Frontal cortex (tissue), 4 donors: ENCODE data around the gene CRADD. TPM values are rescaled to one million over a fixed set of nuclear protein-coding genes. Genes with fewer than 3 reads are reported as not detected.
"Not testable (repeated sequence)": the region's sequence is repeated elsewhere in the genome, so short reads cannot be mapped to it uniquely, and the experiment has no call there.

ENCODE experiments used
- DNase-seq, 2 donors: peaks; one replicate each; pipeline ENCODE4 v3.0.0; 2012; ENCODE audit warnings: low spot score in 2 of 2
- FAIRE-seq: peaks from 2 replicates; lab custom pipeline; 2012; peaks lifted over from hg19 to GRCh38; lab: Jason Lieb, UNC
- total RNA-seq: library from RNA; depleted of rRNA; stranded (reverse); fragments of >200 nt; gene quantifications from one replicate; pipeline ENCODE4 v1.2.3, GENCODE V29; 2014
- donor health status: control.
- donor health status: control.
- donor health status: control.

Gene CRADD
- total RNA-seq, result 9.8 TPM

DNA sequence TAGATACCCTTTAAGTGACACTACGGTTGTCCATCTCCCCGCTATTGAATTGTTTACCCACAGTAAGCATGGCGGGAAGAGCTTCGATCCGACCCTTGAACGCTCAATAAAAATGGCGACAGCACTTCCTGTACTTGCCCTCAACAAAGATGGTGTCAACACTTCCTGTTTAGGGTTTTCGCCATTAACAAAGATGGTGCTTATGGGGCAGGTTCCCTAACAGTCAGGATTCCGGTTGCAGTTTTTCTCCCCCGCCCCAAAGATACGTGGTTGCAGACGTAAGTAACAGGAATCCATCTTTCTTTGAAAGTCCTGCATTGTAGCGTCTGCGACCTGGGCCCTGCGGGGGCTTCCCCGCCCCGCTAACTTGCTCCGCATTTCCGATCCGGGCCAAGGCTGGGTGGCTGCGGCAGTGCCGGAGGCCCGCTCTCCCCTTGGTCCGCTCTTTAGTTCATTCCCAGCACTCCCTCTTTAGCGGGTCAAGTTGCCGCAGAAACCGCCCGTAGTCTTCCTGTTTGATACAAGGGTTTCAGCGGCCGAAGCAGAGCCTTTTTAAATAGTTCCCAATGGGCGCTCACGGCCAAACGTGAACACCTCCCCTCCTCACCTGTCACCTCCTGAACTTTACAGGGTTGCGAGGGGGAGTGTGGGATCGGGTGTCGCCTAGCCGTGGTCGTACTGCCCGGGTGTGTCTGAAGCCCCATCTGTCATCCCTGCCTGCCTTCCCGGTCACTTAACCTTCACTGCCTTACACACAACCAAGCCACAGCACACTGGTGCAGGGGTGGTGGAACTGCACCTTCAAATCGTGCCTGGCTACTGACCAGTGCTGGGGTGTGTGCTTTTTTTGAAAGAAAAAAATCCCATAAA lies at the start of gene CRADD:
CRADD (plus strand) TSS at position 181 of the 870 bp plus-strand sequence.
- peak; percentile 53 to 69 for DNase-seq
- peak; percentile 37 for FAIRE-seq

DNA sequence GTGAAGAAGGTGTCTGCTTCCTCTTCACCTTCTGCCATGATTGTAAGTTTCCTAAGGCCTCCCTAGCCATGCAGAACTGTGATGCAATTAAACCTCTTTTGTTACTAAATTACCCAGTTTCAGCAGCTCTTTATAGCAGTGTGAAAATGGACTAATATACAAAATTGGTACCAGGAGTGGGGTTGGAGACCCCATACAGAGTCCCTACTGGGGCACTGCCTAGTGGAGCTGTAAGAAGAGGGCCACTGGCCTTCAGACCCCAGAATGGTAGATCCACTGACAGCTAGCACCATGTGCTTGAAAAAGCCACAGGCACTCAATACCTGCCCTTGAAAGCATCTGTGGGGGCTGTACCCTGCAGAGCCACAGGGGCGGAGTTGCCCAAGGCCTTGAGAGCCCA lies 44.8 kb upstream of the CRADD start:
- DNase-seq, result no peak
- FAIRE-seq, result no peak

DNA sequence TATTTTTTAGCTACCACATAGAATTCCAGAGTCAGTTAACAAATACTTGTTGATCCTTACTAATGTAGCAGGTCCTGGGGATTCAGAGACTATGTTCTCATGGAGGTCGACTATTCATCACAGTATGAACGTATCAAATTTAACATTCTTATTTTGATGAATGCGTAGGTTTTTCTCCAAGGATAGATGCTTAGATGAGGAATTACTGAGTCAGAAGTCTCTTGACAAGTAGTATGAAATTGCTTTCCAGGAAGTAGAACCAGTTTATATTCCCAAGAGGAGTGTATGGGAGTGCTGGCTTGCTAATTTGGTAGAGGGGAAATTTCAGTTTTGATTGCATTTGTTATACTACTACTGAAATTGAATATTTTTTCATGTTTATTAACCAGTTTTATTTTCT lies 42.8 kb upstream of the CRADD start:
- DNase-seq, result no peak
- FAIRE-seq, result no peak

DNA sequence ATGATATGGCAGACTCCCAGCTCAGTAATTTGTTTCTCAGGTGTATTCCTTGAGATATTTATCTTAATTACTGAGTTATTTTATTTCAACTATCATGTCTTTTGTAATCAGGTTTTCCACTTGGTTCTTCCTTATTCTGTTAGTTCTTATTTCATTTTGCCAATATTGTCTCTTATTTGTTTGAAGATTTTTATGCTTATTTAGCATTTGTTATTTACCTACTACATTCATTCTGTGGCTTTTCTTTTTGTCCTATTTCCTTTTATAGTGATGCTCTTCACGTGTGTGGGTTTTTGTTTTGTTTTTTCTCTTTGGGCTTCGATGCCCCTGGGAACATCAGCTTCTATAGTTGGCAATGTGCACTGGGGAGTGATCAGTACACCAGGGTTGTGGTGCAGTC lies 40.5 kb upstream of the CRADD start:
- no peak for DNase-seq
- no peak for FAIRE-seq

DNA sequence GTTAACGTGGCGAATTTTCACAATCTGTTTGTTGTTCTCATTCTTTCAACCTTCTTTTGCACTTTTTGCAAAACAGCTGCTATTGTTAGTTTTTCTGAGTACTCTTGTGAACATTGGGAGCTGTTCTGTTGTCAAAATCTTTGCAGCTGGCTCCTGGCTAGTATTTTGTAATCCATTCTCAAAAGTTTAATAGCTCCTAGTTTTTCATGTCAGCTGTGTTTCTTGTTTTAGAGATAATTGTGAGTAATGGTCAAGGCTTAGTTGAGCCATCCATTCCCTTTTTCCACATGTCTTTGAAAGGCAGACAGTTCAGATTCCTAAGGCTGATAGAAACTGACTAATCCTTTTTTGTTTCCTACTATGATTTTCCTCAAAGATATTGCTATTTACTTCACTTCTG lies 39.1 kb upstream of the CRADD start:
- FAIRE-seq (no peak), DNase-seq (no peak)

DNA sequence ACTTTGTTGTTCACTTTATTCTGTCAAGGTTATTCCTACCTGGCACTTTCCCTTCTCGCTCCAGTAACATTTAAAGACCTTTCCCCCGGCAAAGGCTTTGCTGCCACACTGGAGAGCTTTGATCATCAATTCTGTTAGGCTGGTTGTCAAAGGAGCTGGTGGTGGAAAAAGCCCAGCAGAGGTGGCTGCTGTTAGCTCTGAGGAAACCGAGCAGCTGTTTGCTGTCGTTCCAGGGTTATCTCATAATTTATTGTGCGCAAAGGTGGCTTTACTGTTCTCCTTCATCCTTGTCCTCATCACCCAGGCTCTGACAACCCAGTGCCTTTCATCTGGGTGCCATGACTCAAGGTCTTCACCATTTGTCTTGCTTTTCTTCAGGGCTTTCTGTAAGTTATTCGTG lies 38.2 kb upstream of the CRADD start:
- no peak for FAIRE-seq
- no peak for DNase-seq

DNA sequence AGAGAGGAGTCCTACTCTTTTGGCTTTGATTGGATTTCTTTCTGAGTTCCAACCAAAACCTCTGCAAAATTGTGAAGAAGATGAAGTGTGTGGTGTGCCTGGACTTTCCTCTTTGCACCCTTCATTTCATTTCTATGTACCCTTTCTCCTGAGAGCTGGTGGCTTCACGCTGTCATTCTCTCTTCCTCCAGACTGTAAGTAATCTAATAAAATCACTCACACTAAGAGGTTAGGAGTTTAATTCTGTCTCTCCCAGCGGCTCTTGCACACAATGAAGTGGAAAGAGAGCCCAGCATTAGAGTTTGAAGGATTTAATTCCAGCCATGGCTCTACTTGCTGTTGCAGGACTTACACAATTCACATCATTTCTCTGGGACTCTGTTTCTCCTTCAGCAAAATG lies 37.8 kb upstream of the CRADD start:
- FAIRE-seq, result no peak
- no peak for DNase-seq

DNA sequence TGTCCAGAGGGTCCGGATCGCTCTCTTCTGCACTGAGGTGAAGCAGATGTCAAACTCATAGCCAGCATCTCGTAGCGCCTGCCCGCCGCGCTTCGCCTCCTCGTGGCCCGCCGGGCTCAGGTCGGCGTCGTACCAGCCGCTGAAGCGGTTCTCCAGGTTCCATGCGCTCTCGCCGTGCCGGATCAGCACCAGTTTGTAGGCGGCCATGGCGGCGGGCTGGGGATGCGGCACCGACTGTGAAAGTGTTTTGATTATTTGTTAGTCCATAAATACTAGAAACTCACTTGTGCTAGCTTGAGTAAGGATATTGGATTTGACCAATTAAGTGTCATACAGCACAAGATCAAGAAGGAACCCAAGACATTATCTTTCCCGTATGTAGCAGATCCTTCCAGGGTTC lies 35.8 kb upstream of the CRADD start:
- FAIRE-seq, result not testable (repeated sequence)

DNA sequence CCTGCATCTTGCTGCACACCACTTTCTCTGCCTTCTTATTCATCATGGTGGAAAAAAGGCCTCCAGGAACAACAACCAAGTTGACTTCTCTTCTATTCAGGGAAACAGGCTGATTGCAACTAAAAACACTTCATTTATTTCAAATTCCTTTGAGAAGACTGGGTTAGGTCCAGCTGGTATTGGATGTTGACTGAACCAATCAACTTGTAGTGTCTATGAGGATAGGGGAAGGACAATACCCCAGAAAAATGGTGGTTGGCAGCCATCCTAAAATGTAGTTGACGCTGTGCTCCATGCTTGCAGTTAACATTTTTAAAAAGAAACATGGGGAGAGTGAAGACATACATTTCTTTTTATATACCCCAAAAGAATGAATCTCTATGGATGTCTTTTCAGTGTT lies 34.4 kb upstream of the CRADD start:
- no peak for DNase-seq
- FAIRE-seq, result no peak

More for the DNA sequence above, 35.8 kb upstream of the CRADD start:
- not testable (repeated sequence) for DNase-seq

DNA sequence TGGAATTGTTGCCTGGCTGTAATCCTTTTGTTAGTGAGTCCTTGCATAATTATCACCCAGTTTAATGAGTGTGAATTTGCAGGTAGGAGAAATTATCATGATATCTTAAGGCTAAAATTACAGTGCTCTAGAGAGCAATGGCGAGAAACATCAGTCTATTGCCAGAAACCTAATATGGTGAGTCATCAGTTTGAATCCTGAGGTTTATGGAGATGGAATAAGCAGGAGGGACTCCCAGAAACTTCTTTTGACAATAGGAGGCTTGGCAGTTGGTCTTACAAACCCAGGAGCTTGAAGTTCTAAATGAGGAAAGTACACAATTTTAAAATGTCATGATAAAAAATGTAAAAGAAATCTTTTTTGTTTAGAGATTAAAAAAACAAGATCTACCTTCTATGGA lies 31.5 kb upstream of the CRADD start:
- DNase-seq (no peak), FAIRE-seq (no peak)

DNA sequence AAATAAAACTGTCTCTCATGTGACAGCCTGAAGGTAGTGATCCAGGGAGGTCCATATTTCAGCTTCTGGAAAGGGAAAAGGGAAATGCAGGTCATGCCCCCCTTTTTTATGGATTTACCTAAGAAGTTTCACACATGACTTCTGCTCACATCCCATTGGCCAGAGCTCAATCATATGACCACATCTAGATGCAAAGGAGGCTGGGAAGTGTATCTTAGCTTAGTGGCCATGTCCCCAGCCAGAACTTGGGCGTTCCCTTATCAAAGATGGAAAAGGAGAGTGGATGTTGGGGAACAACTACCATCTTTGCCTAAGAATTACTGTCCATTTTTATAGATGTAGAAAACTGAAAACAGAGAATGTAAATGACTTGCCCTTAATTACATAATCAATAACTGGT lies 26.5 kb upstream of the CRADD start:
- FAIRE-seq (no peak), DNase-seq (no peak)

DNA sequence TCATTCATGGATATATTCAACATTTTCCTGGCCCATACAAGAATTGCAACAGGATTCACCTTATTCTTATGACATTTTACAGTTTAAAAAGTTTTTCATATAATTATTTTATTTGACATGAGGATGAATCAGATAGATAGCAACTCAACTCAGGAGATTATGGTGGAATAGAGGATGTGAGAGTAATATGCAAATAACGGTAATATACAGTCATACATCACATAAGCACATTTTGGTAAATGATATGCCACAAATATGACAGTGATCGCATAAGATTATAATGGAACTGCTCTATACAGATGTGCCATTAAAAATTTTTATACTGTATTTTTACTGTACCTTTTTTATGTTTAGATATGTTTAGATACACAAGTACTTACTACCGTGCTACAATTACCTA lies 24.1 kb upstream of the CRADD start:
- no peak for FAIRE-seq
- DNase-seq, result no peak

DNA sequence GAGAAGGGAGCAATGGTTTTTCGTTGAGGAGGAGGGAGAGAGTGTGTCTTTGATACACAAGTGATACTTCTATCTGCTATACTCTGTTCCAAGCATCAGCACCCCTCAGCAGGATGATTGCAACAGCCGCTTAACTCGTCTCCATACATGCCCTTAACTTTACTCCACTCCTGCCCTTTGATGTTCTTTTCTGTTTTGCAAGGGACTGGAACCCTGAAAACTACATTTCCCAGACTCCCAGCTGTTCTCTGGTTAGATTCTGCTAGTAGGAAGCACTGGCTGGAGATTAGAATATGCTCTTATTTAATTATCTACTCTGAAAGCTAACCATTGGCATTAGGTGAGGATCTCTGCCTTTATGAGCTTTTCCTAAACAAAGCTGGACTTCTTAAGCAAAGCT lies 23.5 kb upstream of the CRADD start:
- no peak for FAIRE-seq
- DNase-seq, result no peak

DNA sequence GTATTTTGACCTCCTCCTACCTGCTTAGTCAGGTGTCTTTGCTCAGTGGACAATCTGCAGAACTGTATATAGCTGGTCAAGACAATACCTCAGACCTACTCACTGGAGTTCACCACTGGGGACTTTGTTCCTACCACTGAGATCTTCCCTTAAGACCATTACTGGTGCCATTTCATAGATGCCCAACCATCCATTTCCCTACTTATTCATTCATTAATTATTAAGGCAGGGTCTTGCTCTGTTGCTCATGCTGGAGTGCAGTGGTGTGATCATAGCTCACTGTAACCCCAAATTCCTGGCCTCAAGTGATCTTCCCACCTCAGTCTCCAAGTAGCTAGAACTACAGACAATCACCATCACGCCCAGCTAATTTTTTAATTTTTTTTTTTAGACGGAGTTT lies 22.8 kb upstream of the CRADD start:
- no peak for FAIRE-seq

DNA sequence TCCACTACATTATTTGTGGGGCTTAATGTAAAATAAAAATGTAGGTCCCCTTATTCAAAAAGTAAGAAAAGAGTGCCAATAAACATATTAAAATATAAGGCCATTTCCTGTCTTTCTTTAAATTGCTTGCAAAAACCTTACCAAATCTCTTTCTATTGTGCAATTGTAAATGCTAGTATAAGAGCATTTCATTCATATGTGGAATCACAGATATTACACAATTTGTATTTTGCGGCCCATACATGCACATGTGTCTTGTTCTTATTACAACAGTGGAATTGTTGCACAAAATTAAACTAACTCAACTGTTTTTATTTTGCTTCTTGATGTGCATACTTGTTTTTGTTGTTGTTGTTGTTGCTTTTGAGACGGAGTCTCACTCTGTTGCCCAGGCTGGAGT lies 20.1 kb upstream of the CRADD start:
- FAIRE-seq, result no peak
- no peak for DNase-seq

More for the DNA sequence above, 22.8 kb upstream of the CRADD start:
- no peak for DNase-seq

DNA sequence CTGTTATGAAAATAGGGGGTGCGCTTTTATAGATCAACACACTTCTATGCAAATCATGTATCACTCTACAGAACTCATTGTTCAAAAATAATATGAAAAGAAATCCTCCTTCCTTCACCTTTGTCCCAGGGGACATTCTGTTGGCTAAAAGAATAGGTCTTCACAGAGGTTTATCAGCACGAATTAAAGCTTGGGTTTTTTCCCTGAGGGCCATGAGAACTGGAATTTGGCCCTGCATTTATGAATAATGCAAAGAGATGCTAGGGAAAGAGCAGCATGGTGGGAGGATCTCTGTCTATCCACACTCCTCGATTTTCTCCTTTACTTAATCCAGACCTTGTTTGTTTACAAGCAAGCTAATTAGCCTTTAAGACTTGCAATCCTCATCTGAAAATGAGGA lies 16.2 kb upstream of the CRADD start:
- no peak for FAIRE-seq
- DNase-seq, result no peak

DNA sequence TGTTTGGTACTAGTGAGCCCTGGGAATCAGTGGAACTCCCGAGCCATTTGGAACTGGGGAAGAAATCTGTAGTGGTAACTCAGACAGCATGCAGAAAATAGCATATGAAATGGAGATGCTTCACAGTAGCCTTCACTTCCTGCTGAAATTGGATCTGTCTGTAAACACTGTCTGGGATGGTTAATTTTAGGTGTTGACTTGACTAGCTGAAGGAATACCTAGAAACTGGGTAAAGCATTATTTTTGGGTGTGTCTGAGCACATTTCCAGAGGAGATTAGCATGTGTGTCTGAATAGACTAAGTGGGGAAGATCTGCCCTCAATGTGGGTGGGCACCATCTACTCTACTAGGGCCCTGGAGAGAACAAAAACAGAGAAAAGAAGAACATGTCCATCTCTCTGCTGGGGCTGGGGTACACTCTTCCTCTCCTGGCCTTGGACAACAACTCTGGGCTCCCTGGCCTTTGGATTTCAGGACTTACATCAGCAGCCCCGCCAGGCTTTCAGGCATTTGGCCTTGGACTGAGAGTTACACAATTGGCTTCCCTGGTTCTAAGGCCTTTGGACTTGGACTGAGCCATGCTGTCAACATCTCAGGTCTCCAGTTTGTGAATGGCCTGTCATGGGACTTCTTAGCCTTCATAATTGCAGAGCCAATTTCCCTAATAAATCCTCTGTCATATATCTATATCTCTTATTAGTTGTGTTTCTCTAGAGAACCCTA lies 14.0 kb upstream of the CRADD start:
- FAIRE-seq (no peak), DNase-seq (no peak)

DNA sequence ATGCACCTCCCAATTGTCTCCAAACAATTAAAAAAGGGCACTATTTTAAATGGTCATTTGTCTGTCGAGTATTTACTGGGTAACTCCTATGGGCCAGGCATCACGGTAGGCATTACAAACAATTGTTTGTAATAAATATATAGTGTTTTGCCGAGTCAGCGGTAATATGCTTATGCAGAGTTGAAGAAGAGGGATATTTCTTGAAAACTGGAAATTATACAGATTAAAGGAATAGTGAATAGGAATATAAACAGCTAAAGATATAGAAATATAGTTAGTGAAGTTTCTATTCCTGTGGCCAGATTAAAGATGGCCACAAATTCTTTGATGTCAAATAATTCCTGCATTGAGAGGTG lies 13.5 kb upstream of the CRADD start:
- FAIRE-seq, result no peak
- no peak for DNase-seq

DNA sequence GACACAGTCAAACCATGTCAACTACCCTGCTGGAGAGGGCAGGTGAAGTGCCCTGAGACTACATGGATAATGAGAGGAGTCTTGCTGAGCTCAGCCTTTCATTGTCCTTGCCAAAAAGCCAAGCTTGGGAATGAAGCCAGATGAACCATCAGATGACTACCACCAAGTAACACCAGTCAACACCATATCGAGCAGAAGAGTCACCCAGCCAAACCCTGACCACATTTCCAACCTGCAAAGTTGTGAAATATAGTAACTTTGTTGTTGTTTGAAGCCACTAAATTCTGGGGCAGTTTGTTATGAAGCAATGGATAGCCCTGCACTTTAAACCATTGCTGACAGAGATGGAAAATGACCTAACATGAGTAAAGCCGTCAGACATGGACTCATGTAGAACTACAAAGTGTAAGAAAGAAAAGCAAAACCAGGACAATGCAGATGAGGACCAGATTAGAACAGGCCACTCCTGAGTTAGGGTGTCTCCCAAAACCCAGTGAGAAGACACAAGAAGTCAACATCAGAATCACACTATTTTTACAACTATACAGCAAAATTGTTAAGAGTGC lies 12.5 kb upstream of the CRADD start:
- FAIRE-seq (no peak), DNase-seq (no peak)

DNA sequence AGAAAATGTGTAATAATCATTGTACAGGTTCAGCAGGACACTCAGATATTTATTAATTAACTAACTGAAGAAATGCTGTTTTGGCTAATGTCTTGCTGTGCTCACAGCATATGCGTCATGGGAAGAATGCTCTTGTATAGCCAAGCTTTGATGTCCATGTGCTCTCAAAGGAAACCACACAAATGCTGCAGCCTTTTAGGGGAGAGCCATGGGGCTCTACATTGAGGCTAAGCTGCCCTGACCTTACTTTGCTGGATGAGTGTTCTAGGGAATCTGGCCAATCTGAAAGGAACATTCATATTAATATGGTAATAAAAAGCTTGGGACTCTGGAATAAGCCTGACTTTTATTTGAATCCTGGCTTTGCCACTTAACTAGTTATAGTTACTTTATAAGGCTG lies 9.5 kb upstream of the CRADD start:
- FAIRE-seq (no peak), DNase-seq (no peak)

DNA sequence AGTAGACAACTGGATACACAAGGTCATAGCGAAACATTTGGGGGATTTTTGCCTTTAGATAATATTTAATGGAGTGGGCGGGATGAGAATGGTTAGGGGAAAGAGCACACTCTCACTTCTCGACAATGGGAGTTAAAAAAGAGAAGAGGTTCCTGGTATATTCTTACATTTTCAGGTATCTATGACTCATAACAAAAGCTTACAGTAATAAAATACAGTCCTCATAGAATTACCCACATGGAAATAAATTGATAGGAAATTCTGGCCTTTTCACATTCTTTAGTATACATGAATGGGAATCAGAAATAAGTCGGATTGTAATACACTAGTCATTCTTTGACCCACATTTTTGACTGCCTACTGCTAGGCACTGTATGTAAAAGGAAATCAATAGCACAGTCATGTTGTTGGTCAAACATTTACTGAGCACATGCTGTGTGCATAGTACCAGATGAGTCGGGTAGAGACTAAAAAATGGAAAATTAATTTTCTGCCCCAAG lies 8.2 kb upstream of the CRADD start:
- FAIRE-seq (no peak), DNase-seq (no peak)
